Hepatocyte (in vitro differentiated cells): Measurements from ENCODE around the gene UBQLN4. TPM values are rescaled to one million over a fixed set of nuclear protein-coding genes. Genes with fewer than 3 reads are reported as not detected.

Source experiments
- DNase-seq: peaks from one replicate; pipeline ENCODE4 v3.0.0-alpha.2; 2016; ENCODE audit warnings: low spot score
- H2AFZ ChIP-seq: fragments of 200-600 bp; sonication (generic); 2 replicates; pipeline ENCODE4 v1.6.0; 2016; ENCODE audit warnings: antibody characterized with exemption, mild to moderate bottlenecking
- H3K27ac ChIP-seq: fragments of 200-600 bp; sonication (generic); 2 replicates; pipeline ENCODE4 v1.5.1; 2016; ENCODE audit warnings: mild to moderate bottlenecking
- H3K27me3 ChIP-seq: fragments of 200-600 bp; sonication (generic); 2 replicates; pipeline ENCODE4 v1.6.1; 2016
- H3K36me3 ChIP-seq: fragments of 200-600 bp; sonication (generic); replicated peaks from 2 replicates; pipeline ENCODE4 v1.5.1; 2016; ENCODE audit warnings: low read depth; ENCODE audit not compliant: insufficient read depth
- H3K4me1 ChIP-seq: fragments of 200-600 bp; sonication (generic); 2 replicates; pipeline ENCODE4 v1.5.1; 2016; ENCODE audit warnings: mild to moderate bottlenecking, moderate library complexity; ENCODE audit not compliant: insufficient read depth
- H3K4me2 ChIP-seq: fragments of 200-600 bp; sonication (generic); 2 replicates; pipeline ENCODE4 v1.6.0; 2016
- H3K4me3 ChIP-seq: fragments of 200-600 bp; sonication (generic); 2 replicates; pipeline ENCODE4 v1.5.1; 2016; ENCODE audit warnings: mild to moderate bottlenecking
- H3K79me2 ChIP-seq: fragments of 200-600 bp; sonication (generic); 2 replicates; pipeline ENCODE4 v1.6.0; 2017; ENCODE audit warnings: mild to moderate bottlenecking
- H3K9me2 ChIP-seq: fragments of 200-600 bp; sonication (generic); replicated peaks from 2 replicates; pipeline ENCODE4 v1.6.0; 2017; ENCODE audit warnings: mild to moderate bottlenecking; ENCODE audit not compliant: insufficient read depth
- H3K9me3 ChIP-seq: fragments of 200-600 bp; sonication (generic); 2 replicates; pipeline ENCODE4 v1.5.1; 2016; ENCODE audit warnings: low read depth, mild to moderate bottlenecking
- H4K20me1 ChIP-seq: fragments of 200-600 bp; sonication (generic); 2 replicates; pipeline ENCODE4 v1.6.0; 2016; ENCODE audit warnings: mild to moderate bottlenecking; ENCODE audit not compliant: insufficient read depth, poor library complexity, severe bottlenecking
- EZH2 ChIP-seq: fragments of 200-600 bp; sonication (generic); IDR thresholded peaks from 2 replicates; pipeline ENCODE4 v1.6.1; 2016; ENCODE audit warnings: antibody characterized with exemption, mild to moderate bottlenecking, borderline replicate concordance
- EZH2phosphoT487 ChIP-seq: fragments of 200-600 bp; sonication (generic); IDR thresholded peaks from one replicate; pipeline ENCODE4 v1.6.1; 2018; ENCODE audit warnings: antibody characterized with exemption, mild to moderate bottlenecking, low read depth, moderate library complexity; ENCODE audit not compliant: unreplicated experiment, severe bottlenecking
- WGBS: methylation state at CpG from one replicate; pipeline ENCODE4 v1.1.6; 2016; ENCODE audit warnings: low lambda C conversion rate; ENCODE audit errors: missing lambda C conversion rate; 5-methylcytosine and 5-hydroxymethylcytosine counted together
- polyA plus RNA-seq: library from polyadenylated mRNA; unstranded; fragments of >200 nt; fragmentation: Nextera tagmentation; extraction: Ambion mirVana; gene quantifications from 2 replicates; pipeline ENCODE4 v1.2.1, GENCODE V29; 2016
- total RNA-seq: library from RNA; depleted of rRNA; stranded (reverse); fragments of >200 nt; gene quantifications from 2 replicates; pipeline ENCODE4 v1.2.3, GENCODE V29; 2014
- TF ChIP-seq, protein P1 (sequence below): fragments of 200-600 bp; sonication (generic); IDR thresholded peaks from 2 replicates; pipeline ENCODE4 v1.5.1; 2016; ENCODE audit warnings: antibody characterized with exemption, mild to moderate bottlenecking; ENCODE audit not compliant: poor library complexity

UBQLN4 gene
- total and polyA plus RNA-seq, 2 experiments from 2014 or later: 29.5 to 35.3 TPM

DNA sequence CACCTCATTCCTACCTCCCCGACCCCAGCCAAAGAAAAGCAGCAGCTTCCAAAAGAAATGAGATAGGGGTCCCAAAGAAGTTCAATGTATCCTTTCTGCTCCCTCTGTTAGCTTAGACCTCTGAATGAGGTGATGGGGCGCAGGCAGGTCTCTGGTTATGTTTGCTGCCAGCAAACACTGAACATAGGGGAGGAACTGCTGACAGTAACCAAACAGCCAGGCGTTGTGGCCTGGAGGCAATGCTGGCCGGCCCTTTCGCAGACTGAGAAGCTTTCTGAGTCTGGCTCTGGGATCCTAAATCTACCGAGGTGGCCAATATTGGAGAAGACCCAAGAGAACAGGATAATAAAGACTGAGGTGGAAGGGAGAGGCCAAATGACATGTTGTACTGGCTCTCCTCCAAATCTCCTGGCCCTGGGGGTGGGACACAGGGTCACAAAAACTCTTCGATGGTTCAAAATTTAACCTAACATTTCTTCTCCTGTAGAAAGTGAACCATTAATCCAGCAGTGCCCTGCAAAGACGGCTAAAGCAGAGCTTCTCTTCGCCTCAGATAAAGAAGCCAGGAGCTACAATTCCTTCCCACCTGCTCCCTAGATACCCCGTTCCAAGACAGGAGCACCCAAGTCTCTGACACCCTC, 52.5 kb downstream of the UBQLN4 start:
- H2AFZ ChIP-seq: no peak overlapping the region
- WGBS: 58% methylated on average over 10 of the region's 10 CpGs
- H3K4me3 ChIP-seq: no peak overlapping the region

DNA sequence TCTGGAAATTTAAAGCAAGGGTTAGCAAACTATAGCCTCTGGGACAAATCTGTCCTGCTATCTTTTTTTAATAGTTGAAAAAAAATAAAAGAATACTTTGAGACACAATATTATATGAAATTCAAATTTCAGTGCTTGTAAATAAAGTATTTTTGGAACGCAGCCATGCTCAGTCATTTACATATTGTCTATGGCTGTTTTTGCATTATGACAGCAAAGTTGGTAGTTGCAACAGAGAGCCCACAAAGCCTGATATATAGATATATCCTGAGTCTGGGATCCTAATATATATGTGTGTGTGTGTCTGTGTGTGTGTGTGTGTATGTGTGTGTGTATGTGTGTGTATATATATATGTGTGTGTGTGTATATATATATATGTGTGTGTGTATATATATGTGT, 53.6 kb downstream of the UBQLN4 start:
- no peaks in the 10 kb centered on the region for H3K36me3 ChIP-seq
- H3K4me3 ChIP-seq: no peak overlapping the region
- no peaks in the 10 kb centered on the region for H3K9me3 ChIP-seq
- no peak overlapping the region for H3K4me2 ChIP-seq
- H3K27ac ChIP-seq: no peak overlapping the region
- no peak for DNase-seq
- 90% methylated on average over 1 of the region's 1 CpG for WGBS
- no peak for TF ChIP-seq EZH2
- no peak for TF ChIP-seq EZH2phosphoT487
- TF ChIP-seq, protein P1, sequence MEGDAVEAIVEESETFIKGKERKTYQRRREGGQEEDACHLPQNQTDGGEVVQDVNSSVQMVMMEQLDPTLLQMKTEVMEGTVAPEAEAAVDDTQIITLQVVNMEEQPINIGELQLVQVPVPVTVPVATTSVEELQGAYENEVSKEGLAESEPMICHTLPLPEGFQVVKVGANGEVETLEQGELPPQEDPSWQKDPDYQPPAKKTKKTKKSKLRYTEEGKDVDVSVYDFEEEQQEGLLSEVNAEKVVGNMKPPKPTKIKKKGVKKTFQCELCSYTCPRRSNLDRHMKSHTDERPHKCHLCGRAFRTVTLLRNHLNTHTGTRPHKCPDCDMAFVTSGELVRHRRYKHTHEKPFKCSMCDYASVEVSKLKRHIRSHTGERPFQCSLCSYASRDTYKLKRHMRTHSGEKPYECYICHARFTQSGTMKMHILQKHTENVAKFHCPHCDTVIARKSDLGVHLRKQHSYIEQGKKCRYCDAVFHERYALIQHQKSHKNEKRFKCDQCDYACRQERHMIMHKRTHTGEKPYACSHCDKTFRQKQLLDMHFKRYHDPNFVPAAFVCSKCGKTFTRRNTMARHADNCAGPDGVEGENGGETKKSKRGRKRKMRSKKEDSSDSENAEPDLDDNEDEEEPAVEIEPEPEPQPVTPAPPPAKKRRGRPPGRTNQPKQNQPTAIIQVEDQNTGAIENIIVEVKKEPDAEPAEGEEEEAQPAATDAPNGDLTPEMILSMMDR: no peak
- H3K79me2 ChIP-seq: no peaks in the 10 kb centered on the region
- H3K27me3 ChIP-seq: no peaks in the 10 kb centered on the region
- H4K20me1 ChIP-seq: no peaks in the 10 kb centered on the region
- H2AFZ ChIP-seq: no peak overlapping the region
- H3K9me2 ChIP-seq: no peaks in the 10 kb centered on the region
- no peaks in the 10 kb centered on the region for H3K4me1 ChIP-seq

More for the DNA sequence above, 52.5 kb downstream of the UBQLN4 start:
- no peak overlapping the region for H3K27ac ChIP-seq
- H4K20me1 ChIP-seq: no peaks in the 10 kb centered on the region
- no peaks in the 10 kb centered on the region for H3K9me2 ChIP-seq
- DNase-seq: no peak
- no peaks in the 10 kb centered on the region for H3K36me3 ChIP-seq
- no peak overlapping the region for H3K4me2 ChIP-seq
- H3K9me3 ChIP-seq: no peaks in the 10 kb centered on the region
- H3K79me2 ChIP-seq: no peaks in the 10 kb centered on the region
- TF ChIP-seq EZH2phosphoT487: no peak
- TF ChIP-seq, protein P1: no peak
- TF ChIP-seq EZH2: no peak
- H3K4me1 ChIP-seq: no peaks in the 10 kb centered on the region
- H3K27me3 ChIP-seq: no peaks in the 10 kb centered on the region

DNA sequence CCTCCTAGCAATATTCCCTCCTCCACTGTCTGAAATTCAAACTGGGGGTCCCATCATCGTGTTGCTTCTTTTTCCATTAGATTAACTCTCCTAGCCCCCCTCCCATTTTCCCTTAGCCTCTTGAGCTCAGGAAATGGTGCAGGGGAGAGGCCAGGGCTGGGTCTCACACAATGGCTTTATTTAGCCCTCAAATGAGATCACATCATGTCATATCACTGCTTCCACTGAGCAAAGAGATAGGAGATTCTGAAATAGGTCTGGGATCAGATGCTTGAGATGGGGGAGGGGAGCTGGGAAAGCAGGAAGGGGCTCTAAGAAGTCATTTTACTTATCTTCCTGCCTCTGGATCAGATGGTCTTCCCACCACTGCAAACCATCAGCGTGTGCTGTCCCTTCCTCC, 57.4 kb downstream of the UBQLN4 start:
- Histone ChIP-seq H3K36me3 (no peaks in the 10 kb centered on the region), H3K27me3 (no peaks in the 10 kb centered on the region), H4K20me1 (no peaks in the 10 kb centered on the region), H3K27ac (no peak overlapping the region), H3K4me1 (no peaks in the 10 kb centered on the region), H3K9me2 (no peaks in the 10 kb centered on the region), H3K79me2 (no peaks in the 10 kb centered on the region), H2AFZ (no peak overlapping the region), H3K9me3 (no peaks in the 10 kb centered on the region), H3K4me3 (no peak overlapping the region), H3K4me2 (no peak overlapping the region)
- TF ChIP-seq EZH2: no peak
- TF ChIP-seq, protein P1: no peak
- WGBS: 51% methylated on average over 2 of the region's 2 CpGs
- no peak for DNase-seq

DNA sequence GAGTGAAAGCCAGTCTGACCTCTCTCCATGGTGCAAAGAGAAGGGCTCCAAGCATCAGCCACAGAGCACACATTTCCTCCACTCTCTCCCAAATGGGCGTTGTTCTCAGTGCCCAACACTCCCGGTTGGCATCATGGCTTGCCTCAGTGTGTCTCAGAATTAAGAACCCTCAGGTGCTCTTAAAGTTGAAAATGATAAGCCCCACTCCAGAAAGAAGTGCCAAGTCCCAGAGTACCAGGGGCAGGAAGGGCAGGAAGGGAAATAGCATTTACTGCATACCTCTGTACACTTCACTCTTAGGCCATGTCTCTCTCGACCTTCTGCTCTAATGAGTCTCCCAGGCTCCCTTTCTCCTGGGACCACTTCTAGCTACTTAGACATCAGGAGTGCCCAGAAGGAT, 60.0 kb downstream of the UBQLN4 start:
- no peaks in the 10 kb centered on the region for H3K79me2 ChIP-seq
- no peak overlapping the region for H3K4me2 ChIP-seq
- no peak overlapping the region for H3K27ac ChIP-seq
- no peak overlapping the region for H3K4me3 ChIP-seq
- WGBS: 83% methylated on average over 3 of the region's 3 CpGs
- no peak for DNase-seq
- TF ChIP-seq, protein P1: no peak
- TF ChIP-seq EZH2phosphoT487: no peak
- TF ChIP-seq EZH2: no peak
- H3K36me3 ChIP-seq: no peaks in the 10 kb centered on the region
- no peaks in the 10 kb centered on the region for H3K27me3 ChIP-seq
- no peaks in the 10 kb centered on the region for H3K9me3 ChIP-seq
- H2AFZ ChIP-seq: no peak overlapping the region
- H3K4me1 ChIP-seq: no peaks in the 10 kb centered on the region
- no peaks in the 10 kb centered on the region for H3K9me2 ChIP-seq
- H4K20me1 ChIP-seq: no peaks in the 10 kb centered on the region
